ENCODE measurements around the gene MCF2. TPM values are rescaled to one million over a fixed set of nuclear protein-coding genes. Genes with fewer than 3 reads are reported as not detected.

Gene MCF2
- total RNA-seq, 4 donors from 2014 or later = 0.23 TPM; not detected in 3

Other genes with a start within 250 kb of the MCF2 start
- gene F9, start 177.4 kb downstream of the MCF2 start, total RNA-seq = 1 to 10 TPM in 1 of 4 donors, not detected in 3; 1.7 TPM
- gene ATP11C, start 224.9 kb upstream of the MCF2 start, total RNA-seq = 10 to 100 TPM; 16.3 to 26.6 (median 18.4) TPM